Breast epithelium (tissue), 3 donors: ENCODE results near the gene HERC2.

Experiments used
- POLR2A ChIP-seq: fragments of 450-650 bp; IDR thresholded peaks from one replicate; pipeline ENCODE4 v1.6.1; 2016; ENCODE audit warnings: antibody characterized with exemption, mild to moderate bottlenecking, moderate library complexity
- TF ChIP-seq, protein P1 (sequence below), 3 donors: fragments of 450-650 bp; IDR thresholded peaks; one replicate each; pipeline ENCODE4 v1.5.1; 2016 to 2017; ENCODE audit warnings: antibody characterized with exemption in 3 of 3, mild to moderate bottlenecking in 3 of 3, moderate library complexity in 3 of 3

DNA sequence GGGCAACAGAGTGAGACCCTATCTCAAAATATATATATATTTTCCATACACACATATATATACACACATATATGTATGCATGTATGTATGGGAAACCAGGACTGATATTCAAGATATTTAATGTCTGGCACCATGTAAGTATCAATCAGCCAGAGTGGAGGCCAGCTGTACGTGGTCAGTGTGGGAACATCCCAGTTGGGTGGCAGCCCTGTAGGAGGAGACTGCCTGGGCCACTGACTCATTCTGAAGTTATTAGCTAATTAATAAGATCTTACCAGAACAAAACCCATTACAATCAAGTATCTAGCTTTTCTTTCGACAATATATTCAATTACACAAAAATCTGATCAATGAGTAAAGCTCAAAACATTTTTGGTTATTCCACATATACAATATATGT, 137.8 kb downstream of the HERC2 start:
- TF ChIP-seq, protein P1, sequence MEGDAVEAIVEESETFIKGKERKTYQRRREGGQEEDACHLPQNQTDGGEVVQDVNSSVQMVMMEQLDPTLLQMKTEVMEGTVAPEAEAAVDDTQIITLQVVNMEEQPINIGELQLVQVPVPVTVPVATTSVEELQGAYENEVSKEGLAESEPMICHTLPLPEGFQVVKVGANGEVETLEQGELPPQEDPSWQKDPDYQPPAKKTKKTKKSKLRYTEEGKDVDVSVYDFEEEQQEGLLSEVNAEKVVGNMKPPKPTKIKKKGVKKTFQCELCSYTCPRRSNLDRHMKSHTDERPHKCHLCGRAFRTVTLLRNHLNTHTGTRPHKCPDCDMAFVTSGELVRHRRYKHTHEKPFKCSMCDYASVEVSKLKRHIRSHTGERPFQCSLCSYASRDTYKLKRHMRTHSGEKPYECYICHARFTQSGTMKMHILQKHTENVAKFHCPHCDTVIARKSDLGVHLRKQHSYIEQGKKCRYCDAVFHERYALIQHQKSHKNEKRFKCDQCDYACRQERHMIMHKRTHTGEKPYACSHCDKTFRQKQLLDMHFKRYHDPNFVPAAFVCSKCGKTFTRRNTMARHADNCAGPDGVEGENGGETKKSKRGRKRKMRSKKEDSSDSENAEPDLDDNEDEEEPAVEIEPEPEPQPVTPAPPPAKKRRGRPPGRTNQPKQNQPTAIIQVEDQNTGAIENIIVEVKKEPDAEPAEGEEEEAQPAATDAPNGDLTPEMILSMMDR (IDR thresholded peaks at IDR 0.05): no peak
- no peak for TF ChIP-seq POLR2A
